ENCODE measurements around the gene IL1RL1.

GRCh38 chr2:102357937-102358336, 46.6 kb downstream of the IL1RL1 start:
- no peak for TF ChIP-seq CTCF (conservative IDR thresholded peaks at IDR 0.05 in 1 of 2, IDR thresholded peaks at IDR 0.05 in 1 of 2; ENCODE audit: extremely low read depth in 1 of 2, insufficient read depth in 1 of 2, low read depth in 1 of 2, low read length in 2 of 2)
- TF ChIP-seq EZH2 (IDR thresholded peaks at IDR 0.05; ENCODE audit: borderline replicate concordance, low read length): no peak
